Neural cell (in vitro differentiated cells): Measurements from ENCODE around the gene KATNBL1.

Experiments used
- EZH2 ChIP-seq: fragments of 200-600, 300-800 bp; shearing (Covaris generic), sonication (generic); IDR thresholded peaks from 2 replicates; pipeline ENCODE4 v1.6.1; 2014; ENCODE audit warnings: antibody characterized with exemption, low read length, borderline replicate concordance, mild to moderate bottlenecking; ENCODE audit not compliant: insufficient read depth, poor library complexity, severe bottlenecking
- SMC3 ChIP-seq: fragments of 450-650 bp; conservative IDR thresholded peaks from 2 replicates; pipeline ENCODE4 v1.6.1; 2014; ENCODE audit warnings: antibody characterized with exemption, mild to moderate bottlenecking, moderate library complexity; ENCODE audit not compliant: poor library complexity
- TF ChIP-seq, protein P1 (sequence below): fragments of 450-650 bp; IDR thresholded peaks from 2 replicates; pipeline ENCODE4 v1.5.1; 2014; ENCODE audit warnings: antibody characterized with exemption, mild to moderate bottlenecking, moderate library complexity; ENCODE audit not compliant: poor library complexity, severe bottlenecking

DNA sequence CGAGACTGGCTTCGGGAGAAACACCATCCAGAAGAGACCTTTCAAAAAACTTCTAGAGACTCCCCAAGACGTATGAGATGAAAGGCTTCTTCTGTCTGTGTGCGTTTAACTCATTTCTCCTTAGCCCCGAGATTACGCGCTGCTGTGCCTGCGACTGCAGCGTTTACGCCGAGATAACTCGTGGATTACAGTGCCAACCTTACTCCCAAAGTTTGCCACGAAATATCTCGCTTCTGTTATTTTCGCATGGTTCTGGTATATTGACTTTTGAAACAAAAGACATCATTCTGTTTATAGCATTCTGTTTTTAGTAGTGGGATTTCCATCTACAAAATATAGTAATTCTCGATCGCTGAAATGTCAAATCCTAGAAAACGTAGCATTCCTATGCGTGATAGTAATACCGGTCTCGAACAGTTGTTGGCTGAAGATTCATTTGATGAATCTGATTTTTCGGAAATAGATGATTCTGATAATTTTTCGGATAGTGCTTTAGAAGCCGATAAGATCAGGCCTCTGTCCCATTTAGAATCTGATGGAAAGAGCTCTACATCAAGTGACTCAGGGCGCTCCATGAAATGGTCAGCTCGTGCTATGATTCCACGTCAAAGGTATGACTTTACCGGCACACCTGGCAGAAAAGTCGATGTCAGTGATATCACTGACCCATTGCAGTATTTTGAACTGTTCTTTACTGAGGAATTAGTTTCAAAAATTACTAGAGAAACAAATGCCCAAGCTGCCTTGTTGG, 107.5 kb downstream of the KATNBL1 start:
- TF ChIP-seq EZH2 (no peak), SMC3 (no peak)
- TF ChIP-seq, protein P1, sequence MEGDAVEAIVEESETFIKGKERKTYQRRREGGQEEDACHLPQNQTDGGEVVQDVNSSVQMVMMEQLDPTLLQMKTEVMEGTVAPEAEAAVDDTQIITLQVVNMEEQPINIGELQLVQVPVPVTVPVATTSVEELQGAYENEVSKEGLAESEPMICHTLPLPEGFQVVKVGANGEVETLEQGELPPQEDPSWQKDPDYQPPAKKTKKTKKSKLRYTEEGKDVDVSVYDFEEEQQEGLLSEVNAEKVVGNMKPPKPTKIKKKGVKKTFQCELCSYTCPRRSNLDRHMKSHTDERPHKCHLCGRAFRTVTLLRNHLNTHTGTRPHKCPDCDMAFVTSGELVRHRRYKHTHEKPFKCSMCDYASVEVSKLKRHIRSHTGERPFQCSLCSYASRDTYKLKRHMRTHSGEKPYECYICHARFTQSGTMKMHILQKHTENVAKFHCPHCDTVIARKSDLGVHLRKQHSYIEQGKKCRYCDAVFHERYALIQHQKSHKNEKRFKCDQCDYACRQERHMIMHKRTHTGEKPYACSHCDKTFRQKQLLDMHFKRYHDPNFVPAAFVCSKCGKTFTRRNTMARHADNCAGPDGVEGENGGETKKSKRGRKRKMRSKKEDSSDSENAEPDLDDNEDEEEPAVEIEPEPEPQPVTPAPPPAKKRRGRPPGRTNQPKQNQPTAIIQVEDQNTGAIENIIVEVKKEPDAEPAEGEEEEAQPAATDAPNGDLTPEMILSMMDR, result no peak
